DMS153 treated with DMSO at 0.1 percent for 48 hours (cell line): ENCODE data around the gene CHCHD6.

Experiments
- DNase-seq: peaks from one replicate; lab custom pipeline; 2025; ENCODE audit not compliant: unreplicated experiment; lab: John Stamatoyannopoulos, UW

CHCHD6 gene

GRCh38 chr3:126668450-126669401, 35.3 kb upstream of the CHCHD6 start:
- no peak for DNase-seq

- DNase-seq, result no peak
Observed at GRCh38 chr3:126671521-126671920, 32.5 kb upstream of the CHCHD6 start.

- DNase-seq, result no peak
Observed at GRCh38 chr3:126672340-126672739, 31.7 kb upstream of the CHCHD6 start.

- no peak for DNase-seq
Observed at GRCh38 chr3:126672741-126673140, 31.3 kb upstream of the CHCHD6 start.

GRCh38 chr3:126676919-126677705, 26.9 kb upstream of the CHCHD6 start:
- no peak for DNase-seq

GRCh38 chr3:126677862-126678503, 26.1 kb upstream of the CHCHD6 start:
- no peak for DNase-seq

GRCh38 chr3:126678693-126679317, 25.2 kb upstream of the CHCHD6 start:
- DNase-seq, result no peak

GRCh38 chr3:126679318-126679751, 24.7 kb upstream of the CHCHD6 start:
- DNase-seq, result peak; percentile 73

GRCh38 chr3:126679831-126680666, 24.0 kb upstream of the CHCHD6 start:
- no peak for DNase-seq

- DNase-seq, result no peak
Observed at GRCh38 chr3:126680667-126681055, 23.4 kb upstream of the CHCHD6 start.

- DNase-seq, result no peak
Observed at GRCh38 chr3:126682009-126682408, 22.0 kb upstream of the CHCHD6 start.

GRCh38 chr3:126683069-126683468, 21.0 kb upstream of the CHCHD6 start:
- DNase-seq, result no peak

- DNase-seq, result no peak
Observed at GRCh38 chr3:126684218-126684751, 19.8 kb upstream of the CHCHD6 start.

GRCh38 chr3:126685021-126685420, 19.0 kb upstream of the CHCHD6 start:
- no peak for DNase-seq

GRCh38 chr3:126685493-126685892, 18.5 kb upstream of the CHCHD6 start:
- DNase-seq, result no peak

- DNase-seq, result no peak
Observed at GRCh38 chr3:126691765-126692164, 12.3 kb upstream of the CHCHD6 start.

GRCh38 chr3:126692858-126693257, 11.2 kb upstream of the CHCHD6 start:
- DNase-seq, result no peak

- no peak for DNase-seq
Observed at GRCh38 chr3:126693921-126694320, 10.1 kb upstream of the CHCHD6 start.

GRCh38 chr3:126696701-126697267, 7.3 kb upstream of the CHCHD6 start:
- DNase-seq, result no peak
